A172 (cell line): Measurements from ENCODE around the gene ABHD6. TPM values are rescaled to one million over a fixed set of nuclear protein-coding genes. Genes with fewer than 3 reads are reported as not detected.
"Not testable (repeated sequence)": the region's sequence is repeated elsewhere in the genome, so short reads cannot be mapped to it uniquely, and the experiment has no call there.

Experiments
- DNase-seq: peaks from one replicate; pipeline ENCODE4 v3.0.0-alpha.2; 2015; ENCODE audit warnings: low spot score
- total RNA-seq: library from RNA; depleted of rRNA; stranded (reverse); fragments of >200 nt; shearing (Covaris generic); gene quantifications from 2 replicates; pipeline ENCODE4 v1.2.3, GENCODE V29; 2014

The ABHD6 gene
- total RNA-seq, 1 experiment from 2014 or later = 8.9 TPM

GRCh38 chr3:58274027-58274614 is 36.5 kb downstream of the ABHD6 start:
- no peak for DNase-seq

GRCh38 chr3:58281069-58281468 is 43.5 kb downstream of the ABHD6 start:
- no peak for DNase-seq

- no peak for DNase-seq
Measured at GRCh38 chr3:58285334-58285733, 47.7 kb downstream of the ABHD6 start.

- no peak for DNase-seq
Measured at GRCh38 chr3:58287354-58287753, 49.8 kb downstream of the ABHD6 start.

DNA sequence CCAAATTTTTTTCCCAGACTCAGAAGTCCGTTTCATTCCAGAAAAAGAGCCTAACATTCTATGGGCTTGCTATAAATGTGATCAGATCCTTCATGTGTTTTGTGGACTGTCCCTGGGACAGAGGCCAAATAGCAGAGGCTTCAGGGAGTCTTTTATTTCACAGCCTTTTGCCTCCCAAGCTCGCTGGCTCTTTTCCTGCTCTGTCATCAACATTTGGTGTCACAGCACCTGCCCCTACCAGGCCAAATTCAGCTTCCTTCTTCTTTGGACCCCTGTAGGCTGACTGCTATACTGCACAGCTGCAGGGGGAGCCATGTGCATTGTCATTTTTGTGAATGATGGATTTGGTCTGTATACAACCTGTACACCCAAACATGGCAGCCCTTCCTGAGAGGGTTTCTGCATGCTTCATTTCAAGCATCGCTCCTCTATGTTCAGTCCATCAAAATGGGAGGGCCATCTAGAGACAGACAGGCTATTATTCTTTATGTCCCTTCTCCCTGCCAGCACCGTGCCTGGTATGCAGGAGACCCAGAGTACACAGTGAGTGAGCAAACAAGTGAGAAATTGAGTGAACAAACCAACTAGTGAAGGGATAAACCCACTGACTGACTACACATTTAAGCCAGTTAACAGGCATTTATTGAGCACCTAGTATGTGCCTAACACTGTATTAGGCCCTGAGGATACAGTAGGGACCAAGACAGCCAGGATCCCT is 50.6 kb downstream of the ABHD6 start:
- no peak for DNase-seq

- not testable (repeated sequence) for DNase-seq
Measured at GRCh38 chr3:58288964-58289613, 51.5 kb downstream of the ABHD6 start.

DNA sequence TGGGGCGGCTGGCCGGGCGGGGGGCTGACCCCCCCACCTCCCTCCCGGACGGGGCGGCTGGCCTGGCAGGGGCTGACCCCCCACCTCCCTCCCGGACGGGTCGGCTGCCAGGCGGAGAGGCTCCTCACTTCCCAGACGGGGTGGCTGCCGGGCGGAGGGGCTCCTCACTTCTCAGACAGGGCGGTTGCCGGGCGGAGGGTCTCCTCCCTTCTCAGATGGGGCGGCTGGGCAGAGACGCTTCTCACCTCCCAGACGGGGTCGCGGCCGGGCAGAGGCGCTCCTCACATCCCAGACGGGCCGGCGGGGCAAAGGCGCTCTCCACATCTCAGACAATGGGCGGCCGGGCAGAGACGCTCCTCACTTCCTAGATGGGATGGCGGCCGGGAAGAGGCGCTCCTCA is 52.9 kb downstream of the ABHD6 start:
- DNase-seq = not testable (repeated sequence)

DNA sequence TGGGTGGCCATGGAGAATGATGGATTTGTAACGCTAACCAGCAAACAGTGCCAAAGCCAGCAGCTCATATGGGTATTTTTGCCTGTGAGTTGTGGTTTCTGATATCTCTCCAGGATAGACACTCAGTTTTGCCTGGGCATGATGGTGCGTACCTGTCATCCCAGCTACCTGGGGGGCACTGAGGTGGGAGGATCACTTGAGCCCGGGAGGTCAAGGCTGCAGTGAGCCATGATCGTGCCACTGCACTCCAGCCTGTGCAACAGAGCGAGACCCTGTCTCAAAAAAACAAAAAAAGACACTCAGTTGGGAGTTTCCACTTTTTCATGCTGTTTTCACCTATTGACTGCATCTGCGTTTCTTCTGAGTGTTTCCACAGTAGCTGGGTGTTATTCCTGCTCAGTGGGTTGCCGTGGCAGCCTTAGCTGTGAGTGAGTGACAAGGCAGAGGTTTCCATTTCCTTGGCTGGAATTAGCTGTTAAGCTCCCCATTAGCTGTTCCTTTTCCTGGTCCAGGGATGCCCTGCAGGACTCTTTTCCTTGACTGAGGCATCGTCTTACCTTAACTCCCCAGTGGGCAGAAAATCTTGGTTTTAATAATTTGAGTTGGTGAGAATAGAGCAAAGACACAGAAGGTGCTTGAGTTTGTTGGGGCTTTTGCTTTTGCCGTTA is 54.2 kb downstream of the ABHD6 start:
- DNase-seq = no peak

GRCh38 chr3:58292866-58293265 is 55.3 kb downstream of the ABHD6 start:
- no peak for DNase-seq

DNA sequence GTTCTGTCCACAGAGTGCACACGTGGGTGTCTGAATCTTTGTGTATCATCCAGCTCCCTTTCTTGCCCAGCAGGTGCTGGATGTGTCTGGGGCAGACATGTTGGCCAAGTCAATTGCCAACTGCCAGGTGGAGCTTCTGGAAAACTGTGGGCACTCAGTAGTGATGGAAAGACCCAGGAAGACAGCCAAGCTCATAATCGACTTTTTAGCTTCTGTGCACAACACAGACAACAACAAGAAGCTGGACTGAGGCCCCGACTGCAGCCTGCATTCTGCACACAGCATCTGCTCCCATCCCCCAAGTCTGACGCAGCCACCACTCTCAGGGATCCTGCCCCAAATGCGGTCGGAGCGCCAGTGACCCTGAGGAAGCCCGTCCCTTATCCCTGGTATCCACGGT is 55.9 kb downstream of the ABHD6 start:
- DNase-seq = no peak

- DNase-seq = no peak
Measured at GRCh38 chr3:58296269-58296668, 58.7 kb downstream of the ABHD6 start.

- DNase-seq = no peak
Measured at GRCh38 chr3:58296843-58297242, 59.3 kb downstream of the ABHD6 start.

DNA sequence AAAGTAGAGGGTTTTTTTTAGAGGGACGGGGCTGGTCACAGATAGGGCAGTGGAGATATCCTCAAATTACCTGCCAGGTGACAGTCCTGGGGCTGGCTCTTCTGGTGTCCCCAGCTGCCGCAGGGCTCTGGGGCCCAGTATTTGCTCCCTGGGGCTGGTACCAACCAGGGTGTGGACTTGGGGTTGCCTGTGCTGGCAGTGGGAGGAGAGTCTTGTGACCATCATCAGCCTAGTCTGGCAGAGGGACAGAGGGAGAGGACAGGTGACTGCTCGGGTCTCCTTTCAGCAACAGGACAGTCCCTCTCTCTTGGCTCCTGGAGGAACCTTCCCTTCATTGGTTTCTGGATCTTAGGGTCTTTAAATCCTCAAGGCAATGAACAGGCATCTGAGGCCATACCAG is 60.6 kb downstream of the ABHD6 start:
- DNase-seq = no peak

- no peak for DNase-seq
Measured at GRCh38 chr3:58299075-58299474, 61.5 kb downstream of the ABHD6 start.

DNA sequence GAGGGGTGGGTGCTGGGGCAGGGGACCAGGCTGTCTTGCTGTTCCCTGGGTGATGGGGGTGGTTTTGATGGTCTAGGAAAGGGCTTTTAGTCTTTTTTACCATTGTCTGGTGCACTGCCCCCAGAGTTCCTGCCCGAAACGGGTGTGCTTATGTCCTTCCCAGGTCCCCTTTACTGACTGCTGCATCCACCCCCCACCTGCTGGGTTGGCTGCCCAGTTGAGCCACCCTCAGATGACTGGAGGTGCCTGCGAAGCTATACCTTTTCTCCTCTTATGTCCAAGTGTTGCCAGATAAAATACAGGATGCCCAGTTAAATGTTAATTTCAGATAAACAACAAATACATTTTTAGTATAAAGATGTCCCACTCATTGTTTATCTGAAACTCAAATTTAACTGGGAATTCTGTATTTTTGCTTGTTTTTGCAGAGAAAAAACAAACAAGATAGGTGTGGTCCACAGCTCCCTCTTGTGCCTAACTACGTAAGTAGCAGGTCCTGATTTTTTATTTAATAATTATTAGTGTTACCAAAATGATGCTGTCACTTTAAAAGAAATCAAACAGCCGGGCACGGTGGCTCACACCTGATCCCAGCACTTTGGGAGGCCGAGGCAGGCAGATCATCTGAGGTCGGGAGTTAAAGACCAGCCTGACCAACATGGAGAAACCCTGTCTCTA is 62.4 kb downstream of the ABHD6 start:
- peak; percentile 22 for DNase-seq

DNA sequence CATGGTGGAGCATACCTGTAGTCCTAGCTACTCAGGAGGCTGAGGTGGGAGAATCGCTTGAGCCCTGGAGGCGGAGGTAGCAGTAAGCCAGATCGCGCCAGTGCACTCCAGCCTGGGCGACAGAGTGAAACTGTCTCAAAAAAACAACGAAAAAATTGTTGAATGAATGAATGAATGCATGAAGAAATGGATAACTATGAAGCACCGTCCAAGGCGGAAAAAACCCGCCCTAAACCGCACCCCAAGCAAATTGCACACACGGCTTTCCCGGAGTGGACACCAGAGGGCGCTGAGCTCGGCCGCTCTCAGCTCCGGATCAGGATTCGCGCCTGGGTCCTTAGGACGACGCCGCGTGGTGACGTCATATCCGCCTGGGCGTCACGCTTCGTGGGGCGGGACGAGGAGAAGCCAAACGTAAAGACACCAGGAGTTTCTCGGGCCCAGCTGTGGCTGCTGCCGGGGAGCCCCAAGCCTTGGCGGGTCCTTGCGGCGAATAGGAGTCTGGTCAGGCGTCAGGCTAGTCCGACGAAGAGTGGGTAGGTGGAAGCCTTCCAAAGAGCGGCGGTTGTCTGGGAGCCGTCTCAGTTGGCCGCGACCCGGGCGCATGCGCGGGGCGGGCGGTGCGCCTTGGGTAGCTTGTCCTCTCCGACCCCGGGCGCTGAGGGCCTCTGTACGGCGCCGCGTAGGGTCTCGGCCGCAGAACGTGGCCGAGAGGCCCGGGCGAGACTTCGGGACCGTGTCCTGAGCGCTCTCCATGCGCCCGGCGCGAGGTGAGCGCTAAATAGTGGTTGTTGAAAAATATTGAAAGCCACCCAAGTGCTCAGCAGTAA is 68.5 kb downstream of the ABHD6 start, which contains the start of the genes HTD2 and RPP14:
HTD2 (plus strand) TSS at position 639 of the 830 bp plus-strand sequence. CDS start 11,094 bp downstream, outside the sequence.
RPP14 (plus strand) TSS at position 364 of the 830 bp plus-strand sequence. CDS start 4,085 bp downstream, outside the sequence.
- DNase-seq = peak; percentile 89

DNA sequence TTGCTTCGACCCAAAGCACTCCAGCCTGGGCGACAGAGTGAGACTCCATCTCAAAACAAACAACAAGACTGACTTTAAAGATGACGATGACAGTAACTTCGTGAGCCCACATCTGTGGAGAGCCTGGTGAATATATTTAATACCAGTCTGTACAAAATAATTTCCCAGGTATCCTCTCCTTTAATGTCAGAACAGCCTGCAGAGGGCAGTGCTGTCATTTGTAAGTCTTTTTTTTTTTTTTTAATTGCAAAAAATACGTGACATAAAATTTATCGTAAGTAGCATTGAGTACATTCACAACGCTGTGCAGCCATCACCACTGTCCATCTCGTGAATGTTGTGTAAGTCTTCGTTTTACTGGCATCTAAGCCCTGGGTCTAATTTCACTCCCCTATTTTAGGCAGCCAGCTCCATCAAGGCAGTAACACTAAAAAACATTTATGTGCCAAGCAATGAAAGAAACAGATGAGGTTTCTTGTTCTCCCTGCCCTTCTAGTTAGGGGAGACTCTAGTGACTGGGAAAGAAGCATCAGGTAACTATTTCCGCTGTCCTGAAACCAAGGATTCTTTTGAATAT is 70.1 kb downstream of the ABHD6 start:
- DNase-seq = peak; percentile 24

DNA sequence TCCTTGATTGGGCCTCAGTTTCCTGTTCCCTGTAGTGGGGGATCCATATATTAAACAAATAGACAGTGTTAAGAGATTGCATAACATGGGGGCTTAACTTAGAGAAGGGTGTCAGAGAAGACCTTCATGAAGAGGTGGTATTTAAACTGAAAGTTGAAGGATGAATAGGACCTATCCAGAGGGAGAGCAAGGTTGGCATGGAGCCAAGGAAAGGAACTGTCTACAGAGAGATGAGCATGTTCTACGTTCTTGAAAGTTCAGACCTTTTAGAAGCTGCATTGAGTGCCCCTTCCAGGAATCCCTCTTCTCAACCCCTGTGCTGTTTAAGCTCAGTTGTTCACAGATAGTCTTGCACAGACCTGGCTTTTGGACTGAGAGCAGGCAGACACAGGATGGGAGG is 71.1 kb downstream of the ABHD6 start:
- DNase-seq = no peak

DNA sequence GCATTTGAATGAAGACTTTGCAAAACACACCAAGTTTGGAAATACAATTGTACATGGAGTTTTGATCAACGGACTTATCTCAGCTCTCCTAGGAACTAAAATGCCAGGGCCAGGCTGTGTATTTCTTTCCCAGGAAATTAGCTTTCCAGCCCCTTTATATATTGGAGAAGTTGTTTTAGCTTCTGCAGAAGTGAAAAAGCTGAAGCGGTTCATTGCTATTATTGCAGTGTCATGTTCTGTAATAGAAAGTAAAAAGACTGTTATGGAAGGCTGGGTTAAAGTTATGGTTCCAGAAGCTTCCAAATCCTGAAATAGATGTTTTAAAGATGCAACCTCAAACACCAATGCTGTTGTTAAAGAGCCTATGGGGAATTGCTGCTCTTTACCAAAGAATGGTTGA is 80.2 kb downstream of the ABHD6 start:
- no peak for DNase-seq

- DNase-seq = no peak
Measured at GRCh38 chr3:58321791-58322190, 84.2 kb downstream of the ABHD6 start.
